SK-N-SH treated with all-trans-retinoic acid at 6 μM for 48 hours (cell line): ENCODE measurements around the gene ABCC4.

ENCODE experiments used
- ATAC-seq: fragments of 200-7000 bp; cut with Tn5 transposase; 3 replicates; pipeline ENCODE4 v1.9.1; 2020; ENCODE audit warnings: mild to moderate bottlenecking, moderate library complexity
- ARNTL ChIP-seq: fragments of 450-650 bp; formaldehyde crosslinking; IDR thresholded peaks from 2 replicates; pipeline ENCODE4 v1.5.0; 2020; ENCODE audit warnings: low read depth, mild to moderate bottlenecking, moderate library complexity, borderline replicate concordance
- BACH2 ChIP-seq: fragments of 250-450 bp; sonication (Bioruptor Pico); IDR thresholded peaks from 2 replicates; pipeline ENCODE4 v1.9.0; 2021; ENCODE audit warnings: mild to moderate bottlenecking, borderline replicate concordance
- CREB5 ChIP-seq: fragments of 250-450 bp; sonication (Bioruptor Pico); IDR thresholded peaks from 2 replicates; pipeline ENCODE4 v1.5.1; 2020; ENCODE audit warnings: low read depth, mild to moderate bottlenecking, moderate library complexity
- CSDC2 ChIP-seq: fragments of 250-450 bp; sonication (Bioruptor Pico); IDR thresholded peaks from 2 replicates; pipeline ENCODE4 v1.5.0; 2020; ENCODE audit warnings: mild to moderate bottlenecking, moderate library complexity
- CSRNP3 ChIP-seq: fragments of 250-450 bp; sonication (Bioruptor Pico); IDR thresholded peaks from 2 replicates; pipeline ENCODE4 v1.5.1; 2021; ENCODE audit warnings: mild to moderate bottlenecking, moderate library complexity
- ESRRG ChIP-seq: fragments of 250-450 bp; sonication (Bioruptor Pico); IDR thresholded peaks from 2 replicates; pipeline ENCODE4 v1.6.1; 2021; ENCODE audit warnings: mild to moderate bottlenecking
- GLIS3 ChIP-seq: fragments of 250-450 bp; sonication (Bioruptor Pico); IDR thresholded peaks from 2 replicates; pipeline ENCODE4 v1.5.0; 2020; ENCODE audit warnings: mild to moderate bottlenecking, moderate library complexity
- ISL1 ChIP-seq: fragments of 250-450 bp; sonication (Bioruptor Pico); IDR thresholded peaks from 2 replicates; pipeline ENCODE4 v2.1.2; 2022; ENCODE audit warnings: mild to moderate bottlenecking, moderate library complexity
- OSR1 ChIP-seq: fragments of 250-450 bp; sonication (Bioruptor Pico); IDR thresholded peaks from 2 replicates; pipeline ENCODE4 v1.8.0; 2022; ENCODE audit warnings: moderate library complexity, mild to moderate bottlenecking, inconsistent platforms
- PATZ1 ChIP-seq: fragments of 250-450 bp; sonication (Bioruptor Pico); IDR thresholded peaks from 2 replicates; pipeline ENCODE4 v1.8.0; 2020; ENCODE audit warnings: mild to moderate bottlenecking, moderate library complexity, borderline replicate concordance
- POU6F1 ChIP-seq: fragments of 250-450 bp; sonication (Bioruptor Pico); IDR thresholded peaks from 2 replicates; pipeline ENCODE4 v1.8.0; 2021; ENCODE audit warnings: low read depth, mild to moderate bottlenecking, moderate library complexity, borderline replicate concordance
- RARB ChIP-seq: fragments of 250-450 bp; sonication (Bioruptor Pico); IDR thresholded peaks from 2 replicates; pipeline ENCODE4 v1.8.0; 2021; ENCODE audit warnings: mild to moderate bottlenecking, moderate library complexity
- SNAI2 ChIP-seq: fragments of 250-450 bp; sonication (Bioruptor Pico); IDR thresholded peaks from 2 replicates; pipeline ENCODE4 v1.5.0; 2020; ENCODE audit warnings: mild to moderate bottlenecking, moderate library complexity
- TCF4 ChIP-seq: fragments of 250-450 bp; sonication (Bioruptor Pico); IDR thresholded peaks from 2 replicates; pipeline ENCODE4 v1.8.0; 2021; ENCODE audit warnings: mild to moderate bottlenecking, moderate library complexity, borderline replicate concordance
- TSHZ2 ChIP-seq: fragments of 250-450 bp; sonication (Bioruptor Pico); IDR thresholded peaks from 2 replicates; pipeline ENCODE4 v1.5.0; 2020; ENCODE audit warnings: mild to moderate bottlenecking, moderate library complexity
- ZC3H10 ChIP-seq: fragments of 250-450 bp; sonication (Bioruptor Pico); IDR thresholded peaks from 2 replicates; pipeline ENCODE4 v1.5.1; 2021; ENCODE audit warnings: mild to moderate bottlenecking, moderate library complexity
- ZFP3 ChIP-seq: fragments of 250-450 bp; sonication (Bioruptor Pico); IDR thresholded peaks from 2 replicates; pipeline ENCODE4 v1.5.0; 2020; ENCODE audit warnings: mild to moderate bottlenecking, moderate library complexity
- ZFP30 ChIP-seq: fragments of 450-650 bp; formaldehyde crosslinking; IDR thresholded peaks from 2 replicates; pipeline ENCODE4 v1.5.0; 2022; ENCODE audit warnings: mild to moderate bottlenecking, moderate library complexity
- ZNF70 ChIP-seq: fragments of 450-650 bp; formaldehyde crosslinking; IDR thresholded peaks from 2 replicates; pipeline ENCODE4 v1.5.0; 2020; ENCODE audit warnings: mild to moderate bottlenecking, moderate library complexity
- ZNF8 ChIP-seq: fragments of 450-650 bp; formaldehyde crosslinking; IDR thresholded peaks from 2 replicates; pipeline ENCODE4 v1.5.0; 2020; ENCODE audit warnings: mild to moderate bottlenecking, moderate library complexity

ABCC4 gene

GRCh38 chr13:95209109-95209508 is 92.1 kb downstream of the ABCC4 start:
- TF ChIP-seq ZNF70 (CRISPR knock-in tag) (no peak), RARB (CRISPR knock-in tag) (no peak), ZFP3 (no peak), ZNF8 (CRISPR knock-in tag) (no peak), PATZ1 (CRISPR knock-in tag) (no peak), TCF4 (CRISPR knock-in tag) (no peak), ISL1 (CRISPR knock-in tag) (no peak), CSDC2 (no peak), OSR1 (CRISPR knock-in tag) (no peak), TSHZ2 (no peak), CREB5 (CRISPR knock-in tag) (no peak), ZC3H10 (CRISPR knock-in tag) (no peak), POU6F1 (CRISPR knock-in tag) (no peak), CSRNP3 (CRISPR knock-in tag) (no peak)
- ATAC-seq = no peak

GRCh38 chr13:95207769-95208366 is 93.4 kb downstream of the ABCC4 start:
- ATAC-seq = peak; percentile 40; the same call in 1 of the 3 replicates
- TF ChIP-seq ZFP3 (no peak), ZFP30 (CRISPR knock-in tag) (no peak), ZNF70 (CRISPR knock-in tag) (no peak), TCF4 (CRISPR knock-in tag) (no peak), POU6F1 (CRISPR knock-in tag) (no peak), BACH2 (CRISPR knock-in tag) (no peak), ESRRG (no peak), ISL1 (CRISPR knock-in tag) (no peak), ZNF8 (CRISPR knock-in tag) (no peak), OSR1 (CRISPR knock-in tag) (no peak), CREB5 (CRISPR knock-in tag) (no peak), GLIS3 (no peak), RARB (CRISPR knock-in tag) (no peak), CSRNP3 (CRISPR knock-in tag) (no peak), CSDC2 (no peak), ZC3H10 (CRISPR knock-in tag) (no peak), SNAI2 (CRISPR knock-in tag) (no peak), PATZ1 (CRISPR knock-in tag) (no peak), ARNTL (CRISPR knock-in tag) (no peak)
